GM23338 (cell line): ENCODE data around the gene UNC5A. TPM values are rescaled to one million over a fixed set of nuclear protein-coding genes. Genes with fewer than 3 reads are reported as not detected.

Experiments
- ATAC-seq: fragments of 200-7000 bp; cut with Tn5 transposase; 3 replicates; pipeline ENCODE4 v1.9.1; 2020
- DNase-seq: peaks from one replicate; pipeline ENCODE4 v3.0.0-alpha.2; 2015; ENCODE audit warnings: low spot score
- H2AFZ ChIP-seq: fragments of 200-600 bp; sonication (generic); 2 replicates; pipeline ENCODE4 v1.8.0; 2016; ENCODE audit warnings: antibody characterized with exemption, mild to moderate bottlenecking, moderate library complexity
- H3F3A ChIP-seq: fragments of 200-600 bp; sonication (generic); replicated peaks from 2 replicates; pipeline ENCODE4 v1.8.0; 2017; ENCODE audit warnings: antibody characterized with exemption, mixed run types, low read depth
- H3K27ac ChIP-seq: fragments of 200-600 bp; sonication (generic); 2 replicates; pipeline ENCODE4 v1.6.1; 2016; ENCODE audit warnings: low read depth
- H3K27me3 ChIP-seq: fragments of 200-600 bp; sonication (generic); 2 replicates; pipeline ENCODE4 v1.8.0; 2016; ENCODE audit warnings: mild to moderate bottlenecking, mixed run types, moderate library complexity; ENCODE audit not compliant: insufficient read depth
- H3K36me3 ChIP-seq: fragments of 200-600 bp; sonication (generic); 2 replicates; pipeline ENCODE4 v1.8.0; 2016; ENCODE audit warnings: mild to moderate bottlenecking; ENCODE audit not compliant: insufficient read depth
- H3K4me1 ChIP-seq: fragments of 200-600 bp; sonication (generic); 2 replicates; pipeline ENCODE4 v1.8.0; 2016; ENCODE audit warnings: mild to moderate bottlenecking, moderate library complexity; ENCODE audit not compliant: insufficient read depth
- H3K4me2 ChIP-seq: fragments of 200-600 bp; sonication (generic); 2 replicates; pipeline ENCODE4 v1.7.1; 2017; ENCODE audit warnings: mixed run types
- H3K4me3 ChIP-seq: fragments of 200-600 bp; sonication (generic); 2 replicates; pipeline ENCODE4 v1.6.1; 2016; ENCODE audit warnings: mixed run types
- H3K79me2 ChIP-seq: fragments of 200-600 bp; sonication (generic); replicated peaks from 2 replicates; pipeline ENCODE4 v1.8.0; 2017; ENCODE audit warnings: mild to moderate bottlenecking; ENCODE audit not compliant: insufficient read depth
- H3K9me2 ChIP-seq: fragments of 200-600 bp; sonication (generic); 2 replicates; pipeline ENCODE4 v1.8.0; 2017; ENCODE audit not compliant: insufficient read depth
- H4K20me1 ChIP-seq: fragments of 200-600 bp; sonication (generic); replicated peaks from 2 replicates; pipeline ENCODE4 v1.8.0; 2017; ENCODE audit warnings: mild to moderate bottlenecking; ENCODE audit not compliant: insufficient read depth
- H3K27ac Mint-ChIP-seq: 2 replicates; pipeline ENCODE4 v1.8.0; 2020; ENCODE audit warnings: inconsistent platforms, mild to moderate bottlenecking, moderate library complexity, mixed read lengths
- H3K27me3 Mint-ChIP-seq: 3 replicates; pipeline ENCODE4 v1.8.0; 2022; ENCODE audit warnings: low read depth, mild to moderate bottlenecking, moderate library complexity, mixed read lengths, inconsistent platforms; ENCODE audit not compliant: insufficient read depth, poor library complexity
- H3K36me3 Mint-ChIP-seq: 3 replicates; pipeline ENCODE4 v1.8.0; 2021; ENCODE audit warnings: low read depth, mild to moderate bottlenecking, inconsistent platforms, moderate library complexity, mixed read lengths
- H3K4me1 Mint-ChIP-seq: 3 replicates; pipeline ENCODE4 v1.8.0; 2020; ENCODE audit warnings: mild to moderate bottlenecking, inconsistent platforms, mixed read lengths
- H3K4me3 Mint-ChIP-seq: 3 replicates; pipeline ENCODE4 v1.8.0; 2021; ENCODE audit warnings: moderate library complexity, mild to moderate bottlenecking, inconsistent platforms, mixed read lengths
- H3K9me3 Mint-ChIP-seq: 3 replicates; pipeline ENCODE4 v1.8.0; 2020; ENCODE audit warnings: moderate library complexity, mild to moderate bottlenecking, inconsistent platforms, mixed read lengths
- CREB1 ChIP-seq: fragments of 250-450 bp; sonication (Bioruptor Pico); IDR thresholded peaks from 2 replicates; pipeline ENCODE4 v1.5.0; 2020; ENCODE audit warnings: low read depth, mild to moderate bottlenecking, moderate library complexity
- ETS1 ChIP-seq: IDR thresholded peaks from 2 replicates; pipeline ENCODE4 v1.6.1; 2016; ENCODE audit warnings: antibody characterized with exemption
- EZH2 ChIP-seq: fragments of 200-600 bp; sonication (generic); IDR thresholded peaks from one replicate; pipeline ENCODE4 v1.8.0; 2017; ENCODE audit warnings: antibody characterized with exemption, mild to moderate bottlenecking, low read depth; ENCODE audit not compliant: unreplicated experiment
- EZH2phosphoT487 ChIP-seq: fragments of 200-600 bp; sonication (generic); IDR thresholded peaks from one replicate; pipeline ENCODE4 v1.8.1; 2018; ENCODE audit warnings: antibody characterized with exemption; ENCODE audit not compliant: unreplicated experiment
- JUNB ChIP-seq: IDR thresholded peaks from one replicate; pipeline ENCODE4 v1.6.1; 2016; ENCODE audit warnings: antibody characterized with exemption; ENCODE audit not compliant: unreplicated experiment
- NANOG ChIP-seq: IDR thresholded peaks from 2 replicates; pipeline ENCODE4 v1.6.1; 2016; ENCODE audit warnings: antibody characterized with exemption, borderline replicate concordance
- POLR2AphosphoS5 ChIP-seq: IDR thresholded peaks from 2 replicates; pipeline ENCODE4 v1.6.1; 2016; ENCODE audit warnings: antibody characterized with exemption, low read depth
- REST ChIP-seq: IDR thresholded peaks from one replicate; pipeline ENCODE4 v1.6.1; 2018; ENCODE audit warnings: antibody characterized with exemption; ENCODE audit not compliant: unreplicated experiment
- STAT1 ChIP-seq: IDR thresholded peaks from one replicate; pipeline ENCODE4 v1.6.1; 2016; ENCODE audit warnings: antibody characterized with exemption; ENCODE audit not compliant: unreplicated experiment
- ZNF331 ChIP-seq: fragments of 250-450 bp; sonication (Bioruptor Pico); IDR thresholded peaks from 2 replicates; pipeline ENCODE4 v1.5.0; 2020; ENCODE audit warnings: low read depth, mild to moderate bottlenecking, moderate library complexity
- ZNF462 ChIP-seq: fragments of 250-450 bp; sonication (Bioruptor Pico); IDR thresholded peaks from 2 replicates; pipeline ENCODE4 v1.5.0; 2020; ENCODE audit warnings: mild to moderate bottlenecking, moderate library complexity
- polyA plus RNA-seq: library from polyadenylated mRNA; unstranded; fragments of >200 nt; fragmentation: Nextera tagmentation; extraction: Ambion mirVana; gene quantifications from 2 replicates; pipeline ENCODE4 v1.2.1, GENCODE V29; 2016
- total RNA-seq: library from RNA; depleted of rRNA; stranded (reverse); fragments of >200 nt; shearing (Covaris generic); gene quantifications from 2 replicates; pipeline ENCODE4 v1.2.3, GENCODE V29; 2014

Gene UNC5A
- total and polyA plus RNA-seq, 2 experiments from 2014 or later, result 0.92 to 3.9 TPM

GRCh38 chr5:176796411-176796810 is 13.9 kb upstream of the UNC5A start:
- Histone ChIP-seq H3K79me2 (no peaks in the 10 kb centered on the region), H4K20me1 (no peaks in the 10 kb centered on the region; the same call in 1 of the 2 replicates), H3K27me3 (no peaks in the 10 kb centered on the region), H3K36me3 (no peaks in the 10 kb centered on the region), H3F3A (no peaks in the 10 kb centered on the region), H3K4me3 (no peak overlapping the region), H3K4me1 (no peaks in the 10 kb centered on the region), H2AFZ (no peak overlapping the region; the same call in 1 of the 2 replicates), H3K4me2 (no peak overlapping the region), H3K9me2 (no peaks in the 10 kb centered on the region), H3K27ac (no peak overlapping the region)
- Mint-ChIP-seq H3K4me1 (peaks cover 18% of the 10 kb centered on the region), H3K36me3 (no peaks in the 10 kb centered on the region), H3K27ac (no peak overlapping the region), H3K4me3 (no peak overlapping the region), H3K27me3 (peaks cover 10% of the 10 kb centered on the region), H3K9me3 (no peaks in the 10 kb centered on the region)
- no peak for DNase-seq
- no peak for ATAC-seq
- TF ChIP-seq NANOG (no peak), EZH2 (no peak), CREB1 (CRISPR knock-in tag) (no peak), ZNF331 (CRISPR knock-in tag) (no peak), ETS1 (no peak), EZH2phosphoT487 (no peak), REST (no peak), ZNF462 (no peak), JUNB (no peak), POLR2AphosphoS5 (no peak), STAT1 (no peak)
